ENCODE results near the gene ADGB. TPM values are rescaled to one million over a fixed set of nuclear protein-coding genes. Genes with fewer than 3 reads are reported as not detected.

Gene ADGB
- polyA plus RNA-seq, 1 donor (not counting 4 experiments of a cell fraction or from before 2014, with no cell fraction given), result not detected

DNA sequence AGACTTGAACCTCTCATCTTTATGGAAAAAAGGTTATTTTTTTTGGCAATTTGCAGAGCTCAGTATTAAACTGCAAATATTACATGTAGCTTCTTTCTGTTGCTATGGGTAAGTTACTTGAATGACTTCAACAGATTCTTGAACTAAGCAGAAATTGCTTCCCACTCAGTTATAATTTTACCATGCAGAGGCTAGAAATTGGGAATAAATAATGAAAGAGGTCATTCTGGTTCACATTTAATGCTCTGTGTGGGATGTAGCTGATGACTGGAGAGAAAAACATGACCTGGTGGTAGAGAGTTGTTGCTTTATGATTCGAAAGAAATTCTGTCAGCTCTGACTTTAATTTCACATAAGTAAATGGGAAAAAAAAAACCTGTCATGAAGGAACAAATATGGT, 16.8 kb upstream of the ADGB start:
- Histone ChIP-seq H3K27ac (ENCODE audit: control insufficient read depth, insufficient read depth, low read length) (no peak overlapping the region), H4K20me1 (ENCODE audit: control insufficient read depth, extremely low read depth, insufficient read depth, low read length) (no peaks in the 10 kb centered on the region), H3K36me3 (ENCODE audit: control insufficient read depth in 2 of 2, extremely low read depth in 1 of 2, insufficient read depth in 2 of 2, low read length in 2 of 2) (no peaks in the 10 kb centered on the region), H3K9ac (ENCODE audit: control insufficient read depth, extremely low read depth, insufficient read depth, low read length) (no peak overlapping the region), H3K4me1 (ENCODE audit: control insufficient read depth, extremely low read depth, insufficient read depth, low read length) (peaks cover 6% of the 10 kb centered on the region), H3K4me3 (ENCODE audit: control insufficient read depth in 2 of 3, extremely low read depth in 1 of 3, insufficient read depth in 2 of 3, low read depth in 1 of 3, low read length in 3 of 3) (no peak overlapping the region), H3K79me2 (ENCODE audit: control insufficient read depth, insufficient read depth, low read length) (no peaks in the 10 kb centered on the region), H2AFZ (ENCODE audit: control insufficient read depth, low read length) (no peak overlapping the region), H3K9me1 (ENCODE audit: control insufficient read depth, extremely low read depth, insufficient read depth, low read length) (no peaks in the 10 kb centered on the region), H3K9me3 (ENCODE audit: control insufficient read depth, low read depth, low read length) (no peaks in the 10 kb centered on the region), H3K27me3 (ENCODE audit: control insufficient read depth, extremely low read depth, insufficient read depth, low read length) (no peaks in the 10 kb centered on the region), H3K4me2 (ENCODE audit: control insufficient read depth, extremely low read depth, insufficient read depth, low read depth, low read length) (no peak overlapping the region)
- no peak for TF ChIP-seq EZH2 (IDR thresholded peaks at IDR 0.05; ENCODE audit: low read length)
- TF ChIP-seq, protein P1, sequence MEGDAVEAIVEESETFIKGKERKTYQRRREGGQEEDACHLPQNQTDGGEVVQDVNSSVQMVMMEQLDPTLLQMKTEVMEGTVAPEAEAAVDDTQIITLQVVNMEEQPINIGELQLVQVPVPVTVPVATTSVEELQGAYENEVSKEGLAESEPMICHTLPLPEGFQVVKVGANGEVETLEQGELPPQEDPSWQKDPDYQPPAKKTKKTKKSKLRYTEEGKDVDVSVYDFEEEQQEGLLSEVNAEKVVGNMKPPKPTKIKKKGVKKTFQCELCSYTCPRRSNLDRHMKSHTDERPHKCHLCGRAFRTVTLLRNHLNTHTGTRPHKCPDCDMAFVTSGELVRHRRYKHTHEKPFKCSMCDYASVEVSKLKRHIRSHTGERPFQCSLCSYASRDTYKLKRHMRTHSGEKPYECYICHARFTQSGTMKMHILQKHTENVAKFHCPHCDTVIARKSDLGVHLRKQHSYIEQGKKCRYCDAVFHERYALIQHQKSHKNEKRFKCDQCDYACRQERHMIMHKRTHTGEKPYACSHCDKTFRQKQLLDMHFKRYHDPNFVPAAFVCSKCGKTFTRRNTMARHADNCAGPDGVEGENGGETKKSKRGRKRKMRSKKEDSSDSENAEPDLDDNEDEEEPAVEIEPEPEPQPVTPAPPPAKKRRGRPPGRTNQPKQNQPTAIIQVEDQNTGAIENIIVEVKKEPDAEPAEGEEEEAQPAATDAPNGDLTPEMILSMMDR (optimal IDR thresholded peaks at IDR 0.05 in 1 of 3, IDR thresholded peaks at IDR 0.05 in 1 of 3, conservative IDR thresholded peaks at IDR 0.05 in 1 of 3; ENCODE audit: extremely low read depth in 1 of 3, insufficient read depth in 2 of 3, low read length in 3 of 3), result no peak
- FAIRE-seq (no peak), DNase-seq (ENCODE audit: low read depth, low spot score) (no peak)
- dilution Hi-C loops (cut with MboI; ENCODE audit: extremely low pct_ligation_motif_present, low sequenced_read_pairs), result no loop called here

GRCh38 chr6:146582857-146583256, 15.9 kb upstream of the ADGB start:
- no peak for FAIRE-seq
- peaks cover 4% of the 10 kb centered on the region for H3K4me1 ChIP-seq (ENCODE audit: control insufficient read depth, extremely low read depth, insufficient read depth, low read length)
- TF ChIP-seq EZH2 (IDR thresholded peaks at IDR 0.05; ENCODE audit: low read length), result no peak
- TF ChIP-seq, protein P1 (optimal IDR thresholded peaks at IDR 0.05 in 1 of 3, IDR thresholded peaks at IDR 0.05 in 1 of 3, conservative IDR thresholded peaks at IDR 0.05 in 1 of 3; ENCODE audit: extremely low read depth in 1 of 3, insufficient read depth in 2 of 3, low read length in 3 of 3), result no peak
- no peaks in the 10 kb centered on the region for H4K20me1 ChIP-seq (ENCODE audit: control insufficient read depth, extremely low read depth, insufficient read depth, low read length)
- no peak overlapping the region for H2AFZ ChIP-seq (ENCODE audit: control insufficient read depth, low read length)
- DNase-seq (ENCODE audit: low read depth, low spot score), result no peak
- H3K36me3 ChIP-seq (ENCODE audit: control insufficient read depth in 2 of 2, extremely low read depth in 1 of 2, insufficient read depth in 2 of 2, low read length in 2 of 2), result no peaks in the 10 kb centered on the region
- H3K27me3 ChIP-seq (ENCODE audit: control insufficient read depth, extremely low read depth, insufficient read depth, low read length), result no peaks in the 10 kb centered on the region
- H3K4me3 ChIP-seq (ENCODE audit: control insufficient read depth in 2 of 3, extremely low read depth in 1 of 3, insufficient read depth in 2 of 3, low read depth in 1 of 3, low read length in 3 of 3), result no peak overlapping the region
- H3K4me2 ChIP-seq (ENCODE audit: control insufficient read depth, extremely low read depth, insufficient read depth, low read depth, low read length), result no peak overlapping the region
- H3K9ac ChIP-seq (ENCODE audit: control insufficient read depth, extremely low read depth, insufficient read depth, low read length), result no peak overlapping the region
- H3K9me3 ChIP-seq (ENCODE audit: control insufficient read depth, low read depth, low read length), result no peaks in the 10 kb centered on the region
- no peaks in the 10 kb centered on the region for H3K9me1 ChIP-seq (ENCODE audit: control insufficient read depth, extremely low read depth, insufficient read depth, low read length)
- no peaks in the 10 kb centered on the region for H3K79me2 ChIP-seq (ENCODE audit: control insufficient read depth, insufficient read depth, low read length)
- dilution Hi-C loops (cut with MboI; ENCODE audit: extremely low pct_ligation_motif_present, low sequenced_read_pairs), result no loop called here
- no peak overlapping the region for H3K27ac ChIP-seq (ENCODE audit: control insufficient read depth, insufficient read depth, low read length)

Data from keratinocyte (primary cell).